Activated naive CD8-positive, alpha-beta T cell treated with anti-CD3 and anti-CD28 coated beads, Interleukin-2, amount 10 ng/mL, durations not matched to agents 7 days and 5 days (primary cell): ENCODE data around the gene MTMR8. TPM values are rescaled to one million over a fixed set of nuclear protein-coding genes. Genes with fewer than 3 reads are reported as not detected.

ENCODE experiments used
- ATAC-seq: fragments of 150-1000 bp; cut with Tn5 transposase; one replicate; pipeline ENCODE4 v1.10.0; 2021; ENCODE audit warnings: low read depth, moderate library complexity
- POLR2A ChIA-PET: fragments of 350-600 bp; sonication (Branson Sonifier 250); formaldehyde crosslinking; loops from one replicate; lab custom pipeline; 2021; ENCODE audit warnings: antibody characterized with exemption; lab: Charles Lee
- DNase-seq: peaks from one replicate; pipeline ENCODE4 v3.0.0; 2021
- H3K27ac Mint-ChIP-seq: one replicate; pipeline ENCODE4 v1.8.0; 2022; ENCODE audit warnings: mild to moderate bottlenecking, mixed read lengths
- H3K27me3 Mint-ChIP-seq: one replicate; pipeline ENCODE4 v1.8.0; 2022; ENCODE audit warnings: mild to moderate bottlenecking, moderate library complexity, mixed read lengths
- H3K36me3 Mint-ChIP-seq: one replicate; pipeline ENCODE4 v1.8.0; 2021; ENCODE audit warnings: mild to moderate bottlenecking, mixed read lengths
- H3K4me1 Mint-ChIP-seq: one replicate; pipeline ENCODE4 v1.8.0; 2021; ENCODE audit warnings: mixed read lengths
- H3K4me3 Mint-ChIP-seq: one replicate; pipeline ENCODE4 v1.8.0; 2022; ENCODE audit warnings: mild to moderate bottlenecking, moderate library complexity, mixed read lengths
- H3K9me3 Mint-ChIP-seq: one replicate; pipeline ENCODE4 v1.8.0; 2021; ENCODE audit warnings: mixed read lengths
- total RNA-seq, 2 experiments: library from RNA; stranded (reverse); gene quantifications; one replicate each; pipeline ENCODE4 v1.2.3, GENCODE V29; 2021

MTMR8 gene
- total RNA-seq, 2 experiments from 2014 or later: 3.5 to 4.6 TPM

DNA sequence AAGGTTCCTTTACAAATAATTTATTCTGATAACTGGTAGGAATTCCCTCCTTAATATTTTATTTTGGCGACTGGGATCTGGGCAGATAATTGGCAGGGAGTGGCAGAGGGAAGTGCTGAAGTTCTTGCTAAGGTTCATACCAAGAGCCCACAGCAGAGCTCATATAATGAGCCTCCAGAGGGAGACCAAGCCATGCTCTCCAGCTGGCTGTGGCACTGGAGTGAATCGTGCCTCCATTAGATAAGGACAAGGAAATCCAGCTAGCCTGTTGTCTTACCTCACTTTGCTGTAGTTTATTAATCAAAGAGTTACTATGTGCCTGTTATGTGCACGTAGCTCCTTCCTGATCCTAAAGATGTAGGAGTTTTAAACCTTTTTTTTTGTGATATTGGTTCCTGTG, 166.1 kb downstream of the MTMR8 start:
- no peaks in the 10 kb centered on the region for H3K36me3 Mint-ChIP-seq

More for the DNA sequence above, 166.1 kb downstream of the MTMR8 start:
- ATAC-seq (no peak), DNase-seq (no peak)
- Mint-ChIP-seq H3K9me3 (no peaks in the 10 kb centered on the region), H3K4me3 (no peak overlapping the region), H3K27ac (no peak overlapping the region), H3K4me1 (no peaks in the 10 kb centered on the region), H3K27me3 (no peaks in the 10 kb centered on the region)
- POLR2A ChIA-PET: no interaction called here

Other genes with a start within 250 kb of the MTMR8 start
- 1 to 10 TPM; 4.6 TPM for gene AMER1, start 189.7 kb downstream of the MTMR8 start, total RNA-seq
- gene ASB12, start 164.8 kb downstream of the MTMR8 start, total RNA-seq: under 1 TPM in 1 of 2 experiments, not detected in 1; 0.22 TPM